Right renal cortex interstitium (tissue), 3 donors: ENCODE data around the gene CYB561. TPM values are rescaled to one million over a fixed set of nuclear protein-coding genes. Genes with fewer than 3 reads are reported as not detected.

Source experiments
- polyA plus RNA-seq, 3 donors: library from polyadenylated mRNA; unstranded; fragments of 120-200 nt; gene quantifications; one replicate each; pipeline ENCODE4 v1.2.1, GENCODE V29; 2013; ENCODE audit not compliant: insufficient read length in 3 of 3

CYB561 gene
- polyA plus RNA-seq, 3 donors = 21.2 to 28.3 (median 26.6) TPM

Other genes starting within 250 kb of the CYB561 start
- gene ACE, start 30.8 kb upstream of the CYB561 start, polyA plus RNA-seq = 10 to 100 TPM; 12.7 to 15.1 (median 12.7) TPM
- 1 to 10 TPM; 1.3 to 2.0 (median 1.7) TPM for gene KCNH6, start 77.1 kb upstream of the CYB561 start, polyA plus RNA-seq
- gene DCAF7, start 104.2 kb upstream of the CYB561 start, polyA plus RNA-seq = 100 to 1,000 TPM; 107 to 117 (median 112) TPM
- gene TACO1, start 154.6 kb upstream of the CYB561 start, polyA plus RNA-seq = 10 to 100 TPM; 27.1 to 28.2 (median 27.7) TPM
- gene MAP3K3, start 176.1 kb upstream of the CYB561 start, polyA plus RNA-seq = 10 to 100 TPM; 26.3 to 27.9 (median 27.2) TPM